Measurements from ENCODE around the gene ADAM33. TPM values are rescaled to one million over a fixed set of nuclear protein-coding genes. Genes with fewer than 3 reads are reported as not detected.

Gene ADAM33
- total RNA-seq, 1 experiment from 2014 or later = not detected

DNA sequence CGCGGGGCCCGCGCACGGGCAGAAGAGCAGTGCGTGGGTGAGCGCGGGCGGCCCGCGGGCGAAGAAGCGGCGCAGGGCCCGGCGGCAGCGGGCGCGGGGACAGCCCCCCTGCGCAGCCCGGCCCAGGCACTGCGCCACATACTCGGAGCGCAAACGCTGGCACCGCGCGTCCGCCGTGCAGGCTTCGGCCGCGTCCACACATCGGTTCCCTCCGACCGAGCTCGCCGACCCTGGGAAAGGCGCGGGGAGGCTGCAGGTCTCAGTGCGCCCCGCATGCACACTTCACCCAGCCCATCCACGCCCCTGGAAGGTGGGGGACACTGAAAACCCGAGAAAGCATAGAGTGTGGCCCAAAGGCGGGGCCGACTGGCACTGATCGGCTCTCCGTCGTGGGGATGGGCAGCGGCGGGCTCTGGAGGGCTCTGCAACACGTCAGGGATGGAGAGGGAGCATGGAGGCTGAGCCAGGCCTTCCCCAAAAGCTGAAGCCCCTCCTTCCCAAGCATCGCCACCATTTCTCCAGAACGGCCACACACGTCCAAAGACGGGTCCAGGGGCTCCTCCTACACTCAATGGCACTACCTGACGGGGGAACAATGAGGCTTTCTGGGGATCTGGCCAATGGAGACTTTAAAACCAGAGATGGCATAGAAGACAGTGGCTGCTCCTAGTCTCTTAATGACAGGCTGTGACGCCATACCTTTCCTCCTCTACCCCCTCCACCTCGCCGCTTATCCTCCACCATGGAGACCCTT, 20.6 kb downstream of the ADAM33 start:
- in situ Hi-C loops (cut with HindIII; ENCODE audit: low pct_unique_long_range_greater_than_20kb, low sequenced_read_pairs) = no loop called here
- no peak for DNase-seq (ENCODE audit: low read depth, low spot score)

DNA sequence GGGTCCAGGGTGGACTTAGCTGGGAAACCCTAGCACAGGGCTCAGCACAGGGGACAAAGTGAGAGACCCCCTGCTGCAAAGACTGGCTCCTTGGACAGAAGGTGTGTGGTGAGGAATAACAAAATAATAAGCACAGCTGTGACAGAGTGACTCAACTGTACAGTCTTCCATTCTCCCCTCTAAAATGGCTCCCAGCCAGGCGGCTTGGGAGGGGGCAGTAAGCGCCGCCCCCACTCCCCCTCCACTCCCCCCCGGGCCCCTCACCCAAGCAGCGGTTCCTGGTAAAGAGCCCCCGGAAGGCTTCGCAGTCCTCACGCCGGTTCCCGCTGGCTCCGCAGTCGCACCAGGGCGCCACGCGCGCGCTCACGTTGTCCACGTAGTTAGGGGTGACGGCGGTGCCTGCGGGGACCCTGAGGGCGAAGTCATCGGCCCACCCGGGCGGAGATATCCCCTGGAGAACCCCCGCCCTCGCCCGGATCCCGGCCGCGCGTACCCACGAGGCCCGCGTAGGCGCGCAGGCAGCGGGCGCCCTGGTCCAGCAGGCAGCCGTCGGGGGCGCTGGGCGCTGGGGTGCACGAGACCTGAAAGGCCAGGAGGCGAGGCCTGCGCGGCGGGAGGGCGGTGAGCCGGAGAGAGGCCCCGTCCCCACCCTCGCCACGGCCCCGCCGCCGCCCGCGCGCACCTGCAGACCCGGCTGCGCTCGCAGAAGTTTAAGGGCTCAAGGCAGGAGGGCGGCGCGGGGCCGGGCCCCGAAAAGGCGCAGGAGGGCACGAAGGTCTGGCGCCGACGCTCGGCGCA, 21.3 kb downstream of the ADAM33 start:
- in situ Hi-C loops (cut with HindIII; ENCODE audit: low pct_unique_long_range_greater_than_20kb, low sequenced_read_pairs) = no loop called here
- DNase-seq (ENCODE audit: low read depth, low spot score) = no peak

DNA sequence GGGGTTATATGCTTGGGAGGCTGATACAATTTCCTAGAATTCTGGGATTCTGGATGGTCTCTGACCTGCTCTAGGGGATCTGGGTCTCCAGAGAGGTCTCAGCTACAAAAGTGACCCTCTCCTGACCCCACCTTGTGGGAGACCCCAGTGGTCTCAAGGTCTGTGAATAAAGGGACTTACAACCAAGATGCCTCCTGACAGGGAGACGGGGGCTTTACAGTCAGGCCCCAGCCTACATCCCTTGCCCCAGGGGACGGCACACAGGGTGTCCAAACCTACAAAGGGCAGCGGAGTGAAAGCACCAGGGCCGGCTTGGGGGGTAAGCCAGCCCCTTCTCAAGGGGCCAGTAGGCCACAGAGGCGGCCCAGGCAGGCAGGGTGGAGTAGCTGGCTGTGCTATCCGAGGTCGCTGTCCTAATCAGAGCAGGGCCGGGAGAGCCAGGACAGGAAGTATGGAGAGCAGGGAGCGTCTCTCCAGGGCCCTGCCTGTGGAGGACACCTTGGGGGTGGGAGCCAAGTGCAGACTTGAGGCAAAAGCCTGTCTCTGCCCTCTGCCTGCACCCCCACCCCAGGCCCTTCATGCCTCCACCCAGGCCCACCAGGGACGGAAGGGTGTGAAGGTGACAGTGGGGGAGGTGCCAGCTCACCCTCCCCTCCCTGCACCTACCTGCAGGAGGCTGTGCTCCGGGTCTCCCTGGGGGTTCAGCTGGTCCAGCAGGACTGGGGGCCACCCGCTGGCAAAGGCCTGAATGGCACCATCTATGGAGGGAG, 22.1 kb downstream of the ADAM33 start:
- in situ Hi-C loops (cut with HindIII; ENCODE audit: low pct_unique_long_range_greater_than_20kb, low sequenced_read_pairs) = no loop called here
- DNase-seq (ENCODE audit: low read depth, low spot score) = no peak

DNA sequence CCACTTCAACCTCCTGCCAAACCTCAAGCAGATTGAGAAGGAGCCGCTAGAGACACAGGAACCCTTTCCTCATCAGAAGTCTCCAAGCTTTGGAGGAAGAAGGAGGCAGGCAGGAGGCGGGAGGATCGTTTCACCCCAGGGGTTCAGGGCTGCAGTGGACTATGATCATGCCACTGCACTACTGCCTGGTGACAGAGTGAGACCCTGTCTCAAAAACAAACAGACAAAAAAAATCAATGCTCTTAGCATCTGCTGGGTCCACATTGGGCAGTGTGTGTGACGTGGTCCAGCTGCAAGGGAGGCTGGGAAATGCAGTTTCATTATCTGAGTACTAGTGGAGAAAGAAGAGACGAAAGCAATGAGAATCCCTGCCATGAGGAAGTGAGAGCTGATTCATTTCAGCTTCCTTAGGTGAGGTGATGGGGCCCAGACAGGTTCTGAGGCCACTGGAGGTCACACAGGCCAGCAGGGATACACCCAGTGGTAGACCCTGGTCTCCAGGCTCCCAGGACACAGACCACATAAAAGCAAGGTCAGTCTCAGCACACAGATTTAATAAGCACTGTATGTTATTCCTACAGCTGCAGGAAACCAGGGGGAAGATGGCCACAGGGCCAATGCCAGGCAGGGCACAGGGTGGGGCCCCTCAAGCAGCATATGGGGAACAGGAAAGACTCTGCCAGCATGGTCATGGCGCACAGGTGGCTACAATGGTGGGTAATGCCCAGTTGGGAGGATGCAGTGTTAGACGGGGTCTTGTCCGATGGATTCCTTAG, 22.9 kb downstream of the ADAM33 start:
- no peak for DNase-seq (ENCODE audit: low read depth, low spot score)
- in situ Hi-C loops (cut with HindIII; ENCODE audit: low pct_unique_long_range_greater_than_20kb, low sequenced_read_pairs) = no loop called here

DNA sequence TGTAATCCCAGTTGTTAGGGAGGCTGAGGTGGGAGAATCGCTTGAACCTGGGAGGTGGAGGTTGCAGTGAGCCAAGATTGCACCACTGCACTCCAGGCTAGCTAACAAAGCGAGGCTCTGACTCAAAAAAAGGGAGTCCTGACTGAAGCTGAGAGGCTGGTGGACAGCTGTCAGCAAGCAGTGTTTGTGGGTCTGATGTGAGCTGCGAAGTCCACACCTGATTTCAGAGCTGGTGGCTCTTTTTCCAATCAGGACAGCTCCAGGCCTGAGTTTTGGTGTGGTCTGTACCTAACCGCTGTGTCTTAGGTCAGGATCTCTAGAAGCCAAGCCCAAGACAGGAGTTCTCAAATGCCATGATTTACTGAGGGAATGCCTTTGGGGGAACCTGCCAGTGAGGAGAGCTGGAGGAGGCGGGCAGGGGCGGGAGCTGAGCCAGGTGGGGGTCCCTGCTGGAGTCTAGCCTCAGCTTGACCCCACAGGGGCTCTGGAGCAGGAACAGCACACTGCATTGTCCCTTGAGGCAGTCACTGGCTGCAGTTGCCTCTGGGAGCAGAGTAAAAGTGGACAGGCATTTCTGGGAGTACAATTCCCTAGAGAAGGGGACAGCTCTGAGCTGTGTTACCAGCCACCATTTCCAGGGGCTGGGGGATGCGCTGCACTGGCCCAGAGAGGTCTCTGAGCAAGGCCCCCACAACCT, 23.6 kb downstream of the ADAM33 start:
- DNase-seq (ENCODE audit: low read depth, low spot score) = no peak
- in situ Hi-C loops (cut with HindIII; ENCODE audit: low pct_unique_long_range_greater_than_20kb, low sequenced_read_pairs) = no loop called here

DNA sequence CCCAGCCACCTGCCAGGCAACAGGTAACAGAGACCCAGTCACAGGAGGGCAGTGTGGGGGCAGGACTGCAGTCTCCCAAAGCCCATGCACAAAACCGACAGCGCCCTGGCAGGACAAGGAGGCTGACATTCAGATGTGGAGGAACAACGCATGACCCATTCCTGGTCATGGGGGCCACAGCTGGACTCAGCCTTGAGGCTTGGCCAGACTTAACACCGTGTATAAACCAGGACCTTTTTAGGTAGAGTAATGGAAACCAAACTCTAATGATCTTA, 26.7 kb downstream of the ADAM33 start:
- no peak for DNase-seq (ENCODE audit: low read depth, low spot score)
- in situ Hi-C loops (cut with HindIII; ENCODE audit: low pct_unique_long_range_greater_than_20kb, low sequenced_read_pairs) = no loop called here

DNA sequence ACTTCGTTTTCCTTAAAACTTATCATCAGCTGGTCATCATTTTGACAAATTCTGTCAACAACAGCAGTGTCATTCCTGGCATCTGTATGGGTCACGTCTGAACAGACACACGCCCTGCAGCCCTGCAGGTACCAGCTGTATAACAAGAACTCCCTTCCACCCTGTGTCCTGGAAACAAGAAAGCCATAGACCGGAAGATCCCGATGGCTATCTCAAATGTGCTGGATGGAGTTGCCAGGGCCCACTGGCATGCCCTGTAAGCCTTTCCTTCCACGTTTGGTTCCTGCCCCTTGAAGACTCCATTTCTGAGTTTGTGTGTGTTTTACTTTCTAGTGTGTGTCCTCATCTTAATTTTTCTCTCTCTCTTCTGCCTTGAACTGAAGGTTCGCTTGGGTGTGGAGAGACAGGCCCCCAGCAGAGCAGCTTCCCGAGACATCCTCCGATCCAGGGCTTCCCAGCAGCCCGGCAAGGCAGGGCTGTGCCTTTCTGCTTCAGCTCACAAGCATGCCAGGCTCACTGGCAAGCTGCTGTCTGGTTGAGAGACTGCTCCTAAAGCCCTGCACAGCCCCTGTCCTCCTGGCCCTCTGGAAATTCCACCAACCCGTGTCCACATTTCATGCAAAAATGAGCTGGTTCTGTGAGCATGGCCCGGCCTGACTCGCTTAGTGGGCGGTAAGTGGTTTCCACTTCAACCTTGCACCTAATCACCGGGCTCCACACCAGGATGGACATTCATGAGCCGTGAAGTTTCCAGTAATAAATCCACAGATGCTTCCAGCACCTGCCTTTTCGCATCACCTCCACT, 27.3 kb downstream of the ADAM33 start:
- in situ Hi-C loops (cut with HindIII; ENCODE audit: low pct_unique_long_range_greater_than_20kb, low sequenced_read_pairs) = no loop called here
- DNase-seq (ENCODE audit: low read depth, low spot score) = no peak

DNA sequence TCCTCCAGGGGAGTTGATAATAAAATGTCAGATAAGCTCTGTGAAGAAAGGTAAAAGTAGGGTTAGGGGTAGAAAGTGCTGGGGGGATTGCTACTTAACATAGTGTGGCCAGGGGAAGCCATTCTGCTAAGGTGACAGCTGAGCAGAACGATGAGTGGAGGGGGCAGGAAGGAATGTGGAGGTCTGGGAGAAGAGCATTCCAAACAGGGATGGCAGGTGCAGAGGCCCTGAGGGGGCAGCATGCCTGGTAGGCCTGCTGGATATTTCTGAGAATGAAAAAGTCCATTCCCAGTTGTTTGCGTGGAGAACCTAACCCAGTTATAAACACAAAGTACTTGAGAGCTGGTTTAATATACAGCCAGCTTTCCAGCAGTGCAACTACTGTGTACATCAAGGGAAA, 27.9 kb downstream of the ADAM33 start:
- in situ Hi-C loops (cut with HindIII; ENCODE audit: low pct_unique_long_range_greater_than_20kb, low sequenced_read_pairs) = no loop called here
- no peak for DNase-seq (ENCODE audit: low read depth, low spot score)

DNA sequence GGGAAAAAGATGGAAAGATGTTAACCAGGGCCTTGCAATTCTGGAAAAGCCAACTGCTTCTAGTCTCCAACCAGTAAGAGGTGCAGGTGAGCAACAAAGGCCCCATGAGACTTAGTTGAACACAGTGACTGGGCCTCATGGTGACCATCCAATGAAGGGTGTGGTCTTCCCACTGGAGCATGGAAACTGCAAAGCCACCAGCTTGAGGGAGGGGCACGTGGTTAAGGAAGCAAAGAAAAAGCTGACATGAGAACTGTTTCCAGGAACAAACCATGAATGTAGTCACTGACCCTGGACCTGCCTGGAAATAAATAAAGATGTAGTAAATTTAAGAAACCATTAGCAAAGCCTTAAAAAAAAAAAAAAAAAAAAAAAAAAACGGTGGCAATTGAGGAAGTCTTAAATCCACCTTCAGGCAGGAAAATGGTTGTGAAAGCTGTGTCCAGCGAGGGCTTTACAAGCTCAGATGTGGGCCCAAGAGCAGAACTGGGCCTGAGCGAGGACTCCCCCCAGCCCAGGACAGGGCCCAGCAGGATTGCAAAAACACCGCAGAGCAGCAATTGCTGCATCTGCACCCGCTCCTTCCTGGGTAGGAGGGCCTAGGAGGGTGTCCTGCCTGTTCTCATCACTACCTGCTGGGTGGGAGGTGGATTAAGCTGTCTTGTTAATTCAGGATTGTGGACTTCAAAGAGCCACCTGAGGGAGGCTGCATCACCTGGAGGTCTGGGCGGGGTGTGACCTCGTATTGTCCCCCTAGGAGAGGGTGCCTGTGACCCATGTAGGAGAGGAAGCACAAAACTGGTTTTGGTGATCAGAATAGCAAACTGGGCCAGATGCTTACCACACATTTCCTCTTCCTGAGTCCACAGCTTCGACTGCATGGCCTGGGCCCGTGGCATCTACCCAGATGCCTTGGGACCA, 28.9 kb downstream of the ADAM33 start:
- in situ Hi-C loops (cut with HindIII; ENCODE audit: low pct_unique_long_range_greater_than_20kb, low sequenced_read_pairs) = no loop called here
- DNase-seq (ENCODE audit: low read depth, low spot score) = no peak

DNA sequence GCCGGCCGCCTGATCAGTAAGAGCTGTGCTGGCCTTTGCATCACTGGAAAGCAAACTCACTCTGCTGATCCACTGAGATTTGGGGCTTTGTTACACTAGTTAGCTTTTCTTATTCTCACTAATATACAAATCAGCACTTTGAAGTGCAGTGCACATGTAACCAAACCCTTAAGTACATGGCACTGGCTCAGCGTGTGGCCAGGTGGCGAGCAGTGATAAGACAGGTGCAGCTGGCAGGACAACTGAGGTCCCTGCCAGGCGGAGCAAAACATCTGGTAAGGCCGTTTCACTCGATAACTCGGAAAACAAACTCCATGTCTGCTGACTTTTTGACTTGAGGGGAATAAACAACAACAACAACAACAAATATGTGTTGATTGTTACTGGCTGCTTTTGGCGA, 29.6 kb downstream of the ADAM33 start:
- no peak for DNase-seq (ENCODE audit: low read depth, low spot score)
- in situ Hi-C loops (cut with HindIII; ENCODE audit: low pct_unique_long_range_greater_than_20kb, low sequenced_read_pairs) = no loop called here

DNA sequence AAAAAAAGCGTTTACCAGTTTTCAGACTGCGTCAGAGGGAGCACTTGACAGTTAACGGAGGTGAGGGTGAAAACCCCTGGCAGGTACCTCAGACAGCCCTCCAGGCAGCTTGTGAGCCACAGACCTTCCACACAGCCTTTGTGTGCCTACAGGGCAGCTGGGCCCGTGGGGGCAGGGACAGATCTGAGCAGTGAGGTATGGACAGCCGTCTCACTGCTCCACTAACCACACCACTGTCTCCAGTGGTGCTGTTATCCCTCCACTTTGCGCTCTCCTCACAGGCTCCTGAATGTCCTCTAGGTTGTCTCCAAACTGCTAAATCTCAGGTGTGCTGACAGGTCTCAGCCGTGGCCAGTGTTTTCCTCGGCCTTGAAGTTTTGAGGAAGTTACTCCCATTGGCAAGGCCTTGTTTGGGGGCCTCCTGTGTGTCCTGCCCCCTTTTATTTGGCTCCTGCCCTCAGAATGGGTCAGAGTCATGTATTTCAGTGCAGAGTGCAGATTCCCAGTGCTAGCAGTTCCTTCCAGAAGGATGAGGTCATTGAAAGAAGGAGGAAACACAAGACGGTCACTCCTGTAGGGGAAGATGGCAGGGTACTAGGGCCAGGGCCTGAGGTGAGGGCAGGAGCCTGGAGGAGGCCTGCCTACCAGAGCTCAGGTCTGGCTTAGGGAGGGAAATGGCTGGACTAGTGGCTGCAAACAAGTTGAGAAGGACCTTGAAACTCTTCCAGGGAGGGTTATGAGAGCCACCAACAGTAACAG, 30.4 kb downstream of the ADAM33 start:
- in situ Hi-C loops (cut with HindIII; ENCODE audit: low pct_unique_long_range_greater_than_20kb, low sequenced_read_pairs) = no loop called here
- no peak for DNase-seq (ENCODE audit: low read depth, low spot score)

DNA sequence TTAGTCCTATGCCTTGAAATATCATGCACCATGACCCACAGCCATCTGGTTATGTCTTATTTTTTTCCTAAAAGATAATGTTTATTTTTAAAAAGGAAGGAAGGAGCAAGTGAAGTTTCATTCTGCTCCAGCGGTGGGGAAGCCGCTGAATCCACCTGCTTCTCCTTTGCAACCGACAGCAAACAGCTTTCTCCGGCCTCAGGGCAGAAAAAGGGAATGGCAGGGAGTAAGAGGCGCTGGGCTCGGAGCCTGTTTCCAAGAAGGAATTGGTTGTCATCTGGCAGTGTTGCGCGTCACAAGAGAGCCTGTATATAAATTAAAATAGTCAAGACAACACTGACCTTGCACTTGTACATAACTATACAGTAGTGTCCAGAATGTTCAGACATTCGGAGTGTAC, 32.9 kb downstream of the ADAM33 start:
- in situ Hi-C loops (cut with HindIII; ENCODE audit: low pct_unique_long_range_greater_than_20kb, low sequenced_read_pairs) = no loop called here
- no peak for DNase-seq (ENCODE audit: low read depth, low spot score)

DNA sequence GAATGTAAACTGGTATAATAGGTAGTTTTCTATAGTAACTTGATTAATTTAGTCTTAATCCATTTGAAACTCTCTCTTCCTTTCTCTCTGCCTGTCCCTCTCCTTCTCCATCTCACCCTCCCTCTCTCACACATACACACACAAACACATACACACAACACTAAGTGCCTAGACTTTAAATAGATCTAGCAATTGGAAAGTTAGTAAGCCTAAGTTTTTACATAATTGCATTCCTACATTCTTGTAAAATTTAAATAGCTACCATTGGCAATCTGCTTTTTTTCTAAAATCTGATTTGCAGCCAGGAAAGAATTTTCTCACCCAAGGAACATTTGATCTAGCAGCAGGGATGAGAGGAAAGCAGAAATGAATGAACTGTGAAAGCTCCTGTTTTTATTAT, 34.3 kb downstream of the ADAM33 start:
- no peak for DNase-seq (ENCODE audit: low read depth, low spot score)

DNA sequence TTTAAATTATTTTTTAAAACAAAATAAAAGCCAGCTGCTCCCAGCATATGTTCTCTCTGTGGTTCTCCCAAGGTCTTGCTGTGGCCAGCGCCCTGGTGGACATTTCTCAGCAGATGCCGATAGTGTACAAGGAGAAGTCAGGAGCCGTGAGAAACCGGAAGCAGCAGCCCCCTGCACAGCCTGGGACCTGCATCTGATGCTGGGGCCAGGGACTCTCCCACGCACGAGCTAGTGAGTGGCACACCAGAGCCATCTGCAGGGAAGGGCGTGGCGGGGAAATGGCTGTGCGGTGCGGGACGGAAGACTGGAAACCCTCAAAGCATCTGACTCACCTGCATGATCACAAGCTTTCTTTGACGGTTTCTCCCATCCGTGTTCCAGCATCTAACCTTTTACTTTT, 35.2 kb downstream of the ADAM33 start:
- DNase-seq (ENCODE audit: low read depth, low spot score) = no peak
- in situ Hi-C loops (cut with HindIII; ENCODE audit: low pct_unique_long_range_greater_than_20kb, low sequenced_read_pairs) = no loop called here

More for the DNA sequence above, 34.3 kb downstream of the ADAM33 start:
- in situ Hi-C loops (cut with HindIII; ENCODE audit: low pct_unique_long_range_greater_than_20kb, low sequenced_read_pairs) = no loop called here

DNA sequence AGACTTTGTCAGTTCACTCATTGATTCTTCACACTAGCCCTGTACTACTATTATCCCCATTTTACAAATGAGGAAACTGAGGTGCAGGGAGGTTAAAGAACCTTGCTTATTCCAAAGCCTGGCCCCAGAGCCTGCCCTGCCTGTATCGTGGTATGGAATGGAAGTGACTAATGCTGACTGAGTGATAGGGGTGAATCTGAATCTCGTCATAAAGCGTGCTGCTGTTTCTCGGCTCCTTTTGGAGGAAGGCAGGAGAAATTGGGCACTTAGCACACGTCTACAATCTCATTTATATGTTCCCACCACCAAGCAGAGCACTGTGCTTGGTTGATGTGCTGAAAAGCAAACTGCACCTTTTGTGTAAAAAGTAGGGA, 35.8 kb downstream of the ADAM33 start:
- in situ Hi-C loops (cut with HindIII; ENCODE audit: low pct_unique_long_range_greater_than_20kb, low sequenced_read_pairs) = no loop called here
- no peak for DNase-seq (ENCODE audit: low read depth, low spot score)
